HepG2 (cell line): ENCODE data around the gene TNNT3. TPM values are rescaled to one million over a fixed set of nuclear protein-coding genes. Genes with fewer than 3 reads are reported as not detected.

ENCODE experiments used
- ARNT2 ChIP-seq: sonication (generic); formaldehyde crosslinking; IDR thresholded peaks from 2 replicates; pipeline ENCODE4 v1.8.0; 2022; ENCODE audit warnings: mild to moderate bottlenecking, low read depth, missing genetic modification reagents, moderate library complexity
- EED ChIP-seq: sonication (generic); formaldehyde crosslinking; IDR thresholded peaks from 2 replicates; pipeline ENCODE4 v1.5.0; 2020; ENCODE audit warnings: mild to moderate bottlenecking, missing genetic modification reagents
- EHMT2 ChIP-seq: fragments of 200-600 bp; sonication (generic); IDR thresholded peaks from 2 replicates; pipeline ENCODE4 v1.7.0; 2017; ENCODE audit warnings: antibody characterized with exemption, low read depth, low read length, borderline replicate concordance
- EP300 ChIP-seq, 3 experiments: sonication (generic) in 1 of 3; formaldehyde crosslinking in 1 of 3; IDR thresholded peaks; 2 replicates each; pipeline versions ENCODE4 v1.5.1 to v1.6.1; 2011 to 2020; ENCODE audit warnings: low read depth in 2 of 3, low read length in 2 of 3, borderline replicate concordance in 1 of 3, improper control_type of control experiment in 1 of 3, mild to moderate bottlenecking in 1 of 3, missing genetic modification reagents in 1 of 3, moderate library complexity in 1 of 3
- HOXA3 ChIP-seq: sonication (generic); formaldehyde crosslinking; IDR thresholded peaks from 2 replicates; pipeline ENCODE4 v1.5.0; 2020; ENCODE audit warnings: missing genetic modification reagents
- KAT2B ChIP-seq: fragments of 150-350 bp; IDR thresholded peaks from 2 replicates; pipeline ENCODE4 v1.6.1; 2014; ENCODE audit warnings: low read depth, low read length, borderline replicate concordance
- MYC ChIP-seq: sonication (generic); formaldehyde crosslinking; IDR thresholded peaks from 2 replicates; pipeline ENCODE4 v1.9.0; 2021; ENCODE audit warnings: missing genetic modification reagents, borderline replicate concordance
- NFRKB ChIP-seq: fragments of 450-650 bp; IDR thresholded peaks from 2 replicates; pipeline ENCODE4 v1.6.1; 2017
- NONO ChIP-seq, 2 experiments: fragments of 450-650 bp in 1 of 2; sonication (generic) in 1 of 2; formaldehyde crosslinking in 1 of 2; IDR thresholded peaks in 1 of 2; conservative IDR thresholded peaks in 1 of 2; 2 replicates each; pipeline versions ENCODE4 v1.6.1 to v1.8.0; 2017 to 2022; ENCODE audit warnings: mild to moderate bottlenecking in 1 of 2, missing genetic modification reagents in 1 of 2, moderate library complexity in 1 of 2
- PHF8 ChIP-seq: sonication (generic); formaldehyde crosslinking; IDR thresholded peaks from 2 replicates; pipeline ENCODE4 v1.5.0; 2020; ENCODE audit warnings: missing genetic modification reagents
- PLRG1 ChIP-seq: fragments of 450-650 bp; conservative IDR thresholded peaks from 2 replicates; pipeline ENCODE4 v1.6.1; 2016
- TBX2 ChIP-seq: sonication (generic); formaldehyde crosslinking; IDR thresholded peaks from 2 replicates; pipeline ENCODE4 v1.5.0; 2020; ENCODE audit warnings: missing genetic modification reagents, mild to moderate bottlenecking, borderline replicate concordance
- ZFP82 ChIP-seq: sonication (generic); formaldehyde crosslinking; IDR thresholded peaks from 2 replicates; pipeline ENCODE4 v1.5.1; 2020; ENCODE audit warnings: mild to moderate bottlenecking, missing genetic modification reagents, borderline replicate concordance
- ZKSCAN1 ChIP-seq: fragments of 150-350 bp; IDR thresholded peaks from 2 replicates; pipeline ENCODE4 v1.6.1; 2014; ENCODE audit warnings: low read length
- ZNF460 ChIP-seq: sonication (generic); formaldehyde crosslinking; IDR thresholded peaks from 2 replicates; pipeline ENCODE4 v1.5.1; 2020; ENCODE audit warnings: missing genetic modification reagents, mild to moderate bottlenecking, borderline replicate concordance
- ZSCAN22 ChIP-seq: sonication (generic); formaldehyde crosslinking; IDR thresholded peaks from 2 replicates; pipeline ENCODE4 v1.4.0; 2020; ENCODE audit warnings: mild to moderate bottlenecking, missing genetic modification reagents
- polyA plus RNA-seq, 8 experiments: library from polyadenylated mRNA; depleted of rRNA in 3 of 8; stranded (reverse) in 7 of 8; unstranded in 1 of 8; fragments of >200 nt; fragmentation: Illumina TruSeq in 4 of 8; extraction: Trizol in 4 of 8; gene quantifications; 2 replicates each; pipeline versions ENCODE4 v1.2.1 to v1.2.3, GENCODE V29; 2011 to 2016; ENCODE audit warnings: low read depth in 4 of 8, missing spikeins in 1 of 8, mixed read lengths in 1 of 8; ENCODE audit not compliant: insufficient read depth in 1 of 8
- total RNA-seq, 5 experiments: library from RNA; depleted of rRNA; stranded (reverse); fragments of >200 nt; fragmentation: Illumina TruSeq; extraction: Trizol; gene quantifications; 2 replicates each; pipeline ENCODE4 v1.2.3, GENCODE V29; 2016; ENCODE audit warnings: low read depth in 1 of 5
- TF ChIP-seq, protein P1 (sequence below): sonication (generic); formaldehyde crosslinking; IDR thresholded peaks from 2 replicates; pipeline ENCODE4 v1.4.0; 2020; ENCODE audit warnings: mild to moderate bottlenecking, low read depth, missing genetic modification reagents
- TF ChIP-seq, protein P2 (sequence below): sonication (generic); formaldehyde crosslinking; IDR thresholded peaks from 2 replicates; pipeline ENCODE4 v1.4.0; 2020; ENCODE audit warnings: missing genetic modification reagents
- TF ChIP-seq, protein P3 (sequence below), 2 experiments: sonication (generic) in 1 of 2; formaldehyde crosslinking in 1 of 2; IDR thresholded peaks; 2 replicates each; pipeline versions ENCODE4 v1.5.1 to v1.6.1; 2011 to 2020; ENCODE audit warnings: borderline replicate concordance in 1 of 2, low read depth in 1 of 2, low read length in 1 of 2, mild to moderate bottlenecking in 1 of 2, missing genetic modification reagents in 1 of 2, moderate library complexity in 1 of 2

The TNNT3 gene
- total and polyA plus RNA-seq, 2 of the 13 experiments (the other 11 are each of a cell fraction or from before 2014, with no cell fraction given): not detected

GRCh38 chr11:1882265-1883238 lies 37.0 kb upstream of the TNNT3 start (continued):
- no peak for TF ChIP-seq ZNF460 (CRISPR knock-in tag)
- no peak for TF ChIP-seq PLRG1
- 0 out of 2 replicates have a peak, but pooled peaks have one; percentile 9 for TF ChIP-seq MYC (CRISPR knock-in tag)
- no peak for TF ChIP-seq ZKSCAN1
- TF ChIP-seq EP300 (IDR thresholded peaks at IDR 0.05; ENCODE audit: low read depth in 2 of 2, low read length in 2 of 2): no peak
- no peak for TF ChIP-seq EP300 (CRISPR knock-in tag; IDR thresholded peaks at IDR 0.05; ENCODE audit: borderline replicate concordance)
- no peak for TF ChIP-seq NONO (IDR thresholded peaks at IDR 0.05)
- no peak for TF ChIP-seq NONO (CRISPR knock-in tag; conservative IDR thresholded peaks at IDR 0.05)
- no peak; the same call in 1 of the 2 replicates for TF ChIP-seq HOXA3
- no peak for TF ChIP-seq ARNT2 (CRISPR knock-in tag)
- TF ChIP-seq TBX2: 0 out of 2 replicates have a peak, but pooled peaks have one; percentile 13
- no peak for TF ChIP-seq KAT2B
- TF ChIP-seq EED (CRISPR knock-in tag): no peak
- TF ChIP-seq EHMT2: no peak
- no peak for TF ChIP-seq PHF8 (CRISPR knock-in tag)
- TF ChIP-seq NFRKB: no peak
- TF ChIP-seq ZFP82 (CRISPR knock-in tag): no peak
- no peak for TF ChIP-seq ZSCAN22 (CRISPR knock-in tag)
- TF ChIP-seq, protein P1, sequence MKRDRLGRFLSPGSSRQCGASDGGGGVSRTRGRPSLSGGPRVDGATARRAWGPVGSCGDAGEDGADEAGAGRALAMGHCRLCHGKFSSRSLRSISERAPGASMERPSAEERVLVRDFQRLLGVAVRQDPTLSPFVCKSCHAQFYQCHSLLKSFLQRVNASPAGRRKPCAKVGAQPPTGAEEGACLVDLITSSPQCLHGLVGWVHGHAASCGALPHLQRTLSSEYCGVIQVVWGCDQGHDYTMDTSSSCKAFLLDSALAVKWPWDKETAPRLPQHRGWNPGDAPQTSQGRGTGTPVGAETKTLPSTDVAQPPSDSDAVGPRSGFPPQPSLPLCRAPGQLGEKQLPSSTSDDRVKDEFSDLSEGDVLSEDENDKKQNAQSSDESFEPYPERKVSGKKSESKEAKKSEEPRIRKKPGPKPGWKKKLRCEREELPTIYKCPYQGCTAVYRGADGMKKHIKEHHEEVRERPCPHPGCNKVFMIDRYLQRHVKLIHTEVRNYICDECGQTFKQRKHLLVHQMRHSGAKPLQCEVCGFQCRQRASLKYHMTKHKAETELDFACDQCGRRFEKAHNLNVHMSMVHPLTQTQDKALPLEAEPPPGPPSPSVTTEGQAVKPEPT (CRISPR knock-in tag): 0 out of 2 replicates have a peak, but pooled peaks have one; percentile 58
- TF ChIP-seq, protein P2, sequence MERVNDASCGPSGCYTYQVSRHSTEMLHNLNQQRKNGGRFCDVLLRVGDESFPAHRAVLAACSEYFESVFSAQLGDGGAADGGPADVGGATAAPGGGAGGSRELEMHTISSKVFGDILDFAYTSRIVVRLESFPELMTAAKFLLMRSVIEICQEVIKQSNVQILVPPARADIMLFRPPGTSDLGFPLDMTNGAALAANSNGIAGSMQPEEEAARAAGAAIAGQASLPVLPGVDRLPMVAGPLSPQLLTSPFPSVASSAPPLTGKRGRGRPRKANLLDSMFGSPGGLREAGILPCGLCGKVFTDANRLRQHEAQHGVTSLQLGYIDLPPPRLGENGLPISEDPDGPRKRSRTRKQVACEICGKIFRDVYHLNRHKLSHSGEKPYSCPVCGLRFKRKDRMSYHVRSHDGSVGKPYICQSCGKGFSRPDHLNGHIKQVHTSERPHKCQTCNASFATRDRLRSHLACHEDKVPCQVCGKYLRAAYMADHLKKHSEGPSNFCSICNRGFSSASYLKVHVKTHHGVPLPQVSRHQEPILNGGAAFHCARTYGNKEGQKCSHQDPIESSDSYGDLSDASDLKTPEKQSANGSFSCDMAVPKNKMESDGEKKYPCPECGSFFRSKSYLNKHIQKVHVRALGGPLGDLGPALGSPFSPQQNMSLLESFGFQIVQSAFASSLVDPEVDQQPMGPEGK (CRISPR knock-in tag): peak; percentile 54; the same call in 1 of the 2 replicates
- TF ChIP-seq, protein P3, sequence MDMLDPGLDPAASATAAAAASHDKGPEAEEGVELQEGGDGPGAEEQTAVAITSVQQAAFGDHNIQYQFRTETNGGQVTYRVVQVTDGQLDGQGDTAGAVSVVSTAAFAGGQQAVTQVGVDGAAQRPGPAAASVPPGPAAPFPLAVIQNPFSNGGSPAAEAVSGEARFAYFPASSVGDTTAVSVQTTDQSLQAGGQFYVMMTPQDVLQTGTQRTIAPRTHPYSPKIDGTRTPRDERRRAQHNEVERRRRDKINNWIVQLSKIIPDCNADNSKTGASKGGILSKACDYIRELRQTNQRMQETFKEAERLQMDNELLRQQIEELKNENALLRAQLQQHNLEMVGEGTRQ (IDR thresholded peaks at IDR 0.05; ENCODE audit: low read depth, low read length): no peak
- TF ChIP-seq, protein P3 (CRISPR knock-in tag; IDR thresholded peaks at IDR 0.05; ENCODE audit: borderline replicate concordance): no peak
